IMR-90 (cell line): ENCODE data around the gene SPAG16.

Experiments
- CEBPB ChIP-seq: IDR thresholded peaks from 2 replicates; pipeline ENCODE4 v1.6.1; 2012; ENCODE audit warnings: low read depth, low read length, improper control_type of control experiment
- CTCF ChIP-seq: conservative IDR thresholded peaks from 2 replicates; pipeline ENCODE4 v1.5.1; 2012; ENCODE audit warnings: mild to moderate bottlenecking, low read depth, low read length, improper control_type of control experiment
- ELK1 ChIP-seq: fragments of 150-350 bp; IDR thresholded peaks from 2 replicates; pipeline ENCODE4 v1.6.1; 2016; ENCODE audit warnings: low read depth, mild to moderate bottlenecking, low read length, moderate library complexity, borderline replicate concordance
- FOS ChIP-seq: fragments of 150-350 bp; IDR thresholded peaks from 2 replicates; pipeline ENCODE4 v1.6.1; 2016; ENCODE audit warnings: low read depth, low read length
- MAZ ChIP-seq: IDR thresholded peaks from 2 replicates; pipeline ENCODE4 v1.6.1; 2012; ENCODE audit warnings: low read depth, mild to moderate bottlenecking, low read length, improper control_type of control experiment, moderate library complexity, borderline replicate concordance
- MXI1 ChIP-seq: IDR thresholded peaks from 2 replicates; pipeline ENCODE4 v1.6.1; 2012; ENCODE audit warnings: low read depth, mild to moderate bottlenecking, low read length, moderate library complexity, borderline replicate concordance
- NFE2L2 ChIP-seq: fragments of 150-350 bp; IDR thresholded peaks from 2 replicates; pipeline ENCODE4 v1.6.1; 2016; ENCODE audit warnings: low read depth, mild to moderate bottlenecking, low read length
- POLR2A ChIP-seq: IDR thresholded peaks from 2 replicates; pipeline ENCODE4 v1.6.1; 2012; ENCODE audit warnings: mild to moderate bottlenecking, low read depth, low read length
- RAD21 ChIP-seq: IDR thresholded peaks from 2 replicates; pipeline ENCODE4 v1.6.1; 2012; ENCODE audit warnings: low read length, improper control_type of control experiment
- RCOR1 ChIP-seq: IDR thresholded peaks from 2 replicates; pipeline ENCODE4 v1.6.1; 2012; ENCODE audit warnings: mild to moderate bottlenecking, low read length, improper control_type of control experiment; ENCODE audit not compliant: insufficient replicate concordance
- RFX5 ChIP-seq: IDR thresholded peaks from 2 replicates; pipeline ENCODE4 v1.8.0; 2012; ENCODE audit warnings: low read depth, mild to moderate bottlenecking, low read length, moderate library complexity
- SMC3 ChIP-seq: fragments of 150-350 bp; IDR thresholded peaks from 2 replicates; pipeline ENCODE4 v1.6.1; 2016; ENCODE audit warnings: low read depth, mild to moderate bottlenecking, antibody characterized with exemption, low read length, moderate library complexity
- USF2 ChIP-seq: fragments of 150-350 bp; IDR thresholded peaks from 2 replicates; pipeline ENCODE4 v1.6.1; 2017; ENCODE audit warnings: mild to moderate bottlenecking, antibody characterized with exemption, low read length, low read depth

GRCh38 chr2:214261683-214262082 lies 977.4 kb downstream of the SPAG16 start:
- no peak for TF ChIP-seq CTCF
- no peak for TF ChIP-seq RAD21
- no peak for TF ChIP-seq SMC3
- TF ChIP-seq ELK1, result no peak
- TF ChIP-seq POLR2A, result no peak
- no peak for TF ChIP-seq MXI1
- no peak for TF ChIP-seq USF2
- TF ChIP-seq NFE2L2, result no peak
- no peak for TF ChIP-seq MAZ
- no peak for TF ChIP-seq RCOR1
- no peak for TF ChIP-seq FOS
- TF ChIP-seq CEBPB, result no peak
- no peak for TF ChIP-seq RFX5
